Progenitor cell of endocrine pancreas (in vitro differentiated cells): ENCODE results near the gene FOXP3. TPM values are rescaled to one million over a fixed set of nuclear protein-coding genes. Genes with fewer than 3 reads are reported as not detected.

ENCODE experiments used
- DNase-seq: peaks from one replicate; pipeline ENCODE4 v3.0.0; 2021; ENCODE audit warnings: low spot score; ENCODE audit not compliant: unreplicated experiment
- H3K27ac Mint-ChIP-seq: 2 replicates; pipeline ENCODE4 v1.8.0; 2021; ENCODE audit warnings: mild to moderate bottlenecking, moderate library complexity, mixed read lengths
- H3K27me3 Mint-ChIP-seq: 2 replicates; pipeline ENCODE4 v1.8.0; 2021; ENCODE audit warnings: mixed read lengths
- H3K36me3 Mint-ChIP-seq: 2 replicates; pipeline ENCODE4 v1.8.0; 2022; ENCODE audit warnings: mixed read lengths; ENCODE audit not compliant: insufficient read depth
- H3K4me1 Mint-ChIP-seq: 2 replicates; pipeline ENCODE4 v1.8.0; 2021; ENCODE audit warnings: low read depth, mixed read lengths
- H3K4me3 Mint-ChIP-seq: 2 replicates; pipeline ENCODE4 v1.8.0; 2021; ENCODE audit warnings: low read depth, mild to moderate bottlenecking, moderate library complexity, mixed read lengths
- H3K9me3 Mint-ChIP-seq: 2 replicates; pipeline ENCODE4 v1.8.0; 2021; ENCODE audit warnings: low read depth, mixed read lengths
- CTCF ChIP-seq: fragments of 200-600 bp; sonication (generic); IDR thresholded peaks from one replicate; pipeline ENCODE4 v1.5.0; 2021; ENCODE audit warnings: antibody characterized with exemption, mild to moderate bottlenecking; ENCODE audit not compliant: unreplicated experiment
- total RNA-seq: library from RNA; stranded (reverse); gene quantifications from 2 replicates; pipeline ENCODE4 v1.2.1, GENCODE V29; 2021

The FOXP3 gene
- total RNA-seq, 1 donor from 2014 or later, result 0.24 TPM

- H3K36me3 Mint-ChIP-seq, result peaks cover 5% of the 10 kb centered on the region
- H3K27me3 Mint-ChIP-seq, result no peaks in the 10 kb centered on the region
- peak overlapping the region; percentile 100 for H3K27ac Mint-ChIP-seq
- peak; percentile 74 for DNase-seq
- H3K4me1 Mint-ChIP-seq, result peaks cover 17% of the 10 kb centered on the region
- TF ChIP-seq CTCF, result no peak
- H3K9me3 Mint-ChIP-seq, result peaks cover 15% of the 10 kb centered on the region
- peak overlapping the region; percentile 94 for H3K4me3 Mint-ChIP-seq
Measured at GRCh38 chrX:49269010-49269766, 4.7 kb upstream of the FOXP3 start.

- peaks cover 17% of the 10 kb centered on the region for H3K9me3 Mint-ChIP-seq
- H3K27me3 Mint-ChIP-seq, result no peaks in the 10 kb centered on the region
- H3K36me3 Mint-ChIP-seq, result peaks cover 5% of the 10 kb centered on the region
Measured at GRCh38 chrX:49268702-49269009, 4.1 kb upstream of the FOXP3 start.

GRCh38 chrX:49266523-49267445 is 2.3 kb upstream of the FOXP3 start:
- TF ChIP-seq CTCF, result no peak
- no peak overlapping the region for H3K27ac Mint-ChIP-seq
- H3K4me3 Mint-ChIP-seq, result no peak overlapping the region
- peaks cover 5% of the 10 kb centered on the region for H3K36me3 Mint-ChIP-seq
- peaks cover 12% of the 10 kb centered on the region for H3K4me1 Mint-ChIP-seq
- H3K27me3 Mint-ChIP-seq, result no peaks in the 10 kb centered on the region
- DNase-seq, result no peak
- H3K9me3 Mint-ChIP-seq, result peaks cover 32% of the 10 kb centered on the region

More at GRCh38 chrX:49268702-49269009, 4.1 kb upstream of the FOXP3 start:
- H3K4me3 Mint-ChIP-seq, result peak overlapping the region; percentile 94
- no peak for DNase-seq
- H3K4me1 Mint-ChIP-seq, result peaks cover 17% of the 10 kb centered on the region
- no peak for TF ChIP-seq CTCF
- peak overlapping the region; percentile 100 for H3K27ac Mint-ChIP-seq

GRCh38 chrX:49263631-49264030 is 879 bp downstream of the FOXP3 start:
- Mint-ChIP-seq H3K4me1 (peaks cover 3% of the 10 kb centered on the region), H3K27ac (no peak overlapping the region), H3K27me3 (peaks cover 3% of the 10 kb centered on the region), H3K9me3 (peaks cover 36% of the 10 kb centered on the region), H3K4me3 (no peak overlapping the region), H3K36me3 (no peaks in the 10 kb centered on the region)
- no peak for DNase-seq
- no peak for TF ChIP-seq CTCF

- Mint-ChIP-seq H3K27ac (no peak overlapping the region), H3K4me1 (no peaks in the 10 kb centered on the region), H3K36me3 (no peaks in the 10 kb centered on the region), H3K9me3 (peaks cover 32% of the 10 kb centered on the region), H3K4me3 (no peak overlapping the region), H3K27me3 (peaks cover 3% of the 10 kb centered on the region)
- no peak for DNase-seq
- no peak for TF ChIP-seq CTCF
Measured at GRCh38 chrX:49262603-49263002, 1.9 kb downstream of the FOXP3 start.
